OCI-LY7 (cell line): ENCODE measurements around the gene DYRK4. TPM values are rescaled to one million over a fixed set of nuclear protein-coding genes. Genes with fewer than 3 reads are reported as not detected.
A peak's percentile ranks its signal among the peaks of the same experiment; 100 is the strongest.

ENCODE experiments used
- BruUV-seq: library from RNA; stranded (reverse); fragments of 400-500 nt; replicated peaks from 2 replicates; lab custom pipeline; 2021; lab: Mats Ljungman, UMichigan
- CTCF ChIA-PET: fragments of 300-600 bp; sonication (Branson Sonifier 250); formaldehyde crosslinking; loops from one replicate; lab custom pipeline; 2022; ENCODE audit warnings: antibody characterized with exemption; ENCODE audit not compliant: unreplicated experiment; lab: Charles Lee
- POLR2A ChIA-PET: fragments of 300-600 bp; sonication (Branson Sonifier 250); formaldehyde crosslinking; loops from one replicate; lab custom pipeline; 2022; ENCODE audit warnings: antibody characterized with exemption; lab: Charles Lee
- DNase-seq: peaks from one replicate; pipeline ENCODE4 v3.0.0-alpha.2; 2015; ENCODE audit warnings: low spot score
- H2AFZ ChIP-seq: fragments of 200-600 bp; sonication (generic), shearing (Covaris generic); 2 replicates; pipeline ENCODE4 v1.6.1; 2014; ENCODE audit warnings: mild to moderate bottlenecking, antibody characterized with exemption, low read length, moderate library complexity
- H3K27ac ChIP-seq: fragments of 200-600 bp; sonication (generic); 2 replicates; pipeline ENCODE4 v1.5.1; 2014; ENCODE audit warnings: mixed run types, low read depth, mild to moderate bottlenecking, moderate library complexity, low read length, inconsistent platforms; ENCODE audit not compliant: poor library complexity, severe bottlenecking
- H3K36me3 ChIP-seq: fragments of 200-600 bp; sonication (generic); 2 replicates; pipeline ENCODE4 v1.6.1; 2014; ENCODE audit warnings: mild to moderate bottlenecking, antibody characterized with exemption, low read length, moderate library complexity, mixed read lengths; ENCODE audit not compliant: insufficient read depth
- H3K4me1 ChIP-seq: fragments of 200-600 bp; sonication (generic); 2 replicates; pipeline ENCODE4 v1.5.1; 2014; ENCODE audit warnings: mild to moderate bottlenecking, low read length; ENCODE audit not compliant: insufficient read depth, poor library complexity, severe bottlenecking
- H3K4me2 ChIP-seq: fragments of 200-600 bp; sonication (generic); 2 replicates; pipeline ENCODE4 v1.6.1; 2014; ENCODE audit warnings: mild to moderate bottlenecking, low read length
- H3K4me3 ChIP-seq: fragments of 200-600 bp; sonication (generic); 2 replicates; pipeline ENCODE4 v1.5.1; 2014; ENCODE audit warnings: mild to moderate bottlenecking, low read depth, low read length; ENCODE audit not compliant: poor library complexity, severe bottlenecking
- H3K79me2 ChIP-seq: fragments of 200-600 bp; sonication (generic); 2 replicates; pipeline ENCODE4 v1.6.1; 2016; ENCODE audit warnings: low read depth, mild to moderate bottlenecking, low read length, moderate library complexity, mixed read lengths; ENCODE audit not compliant: insufficient read depth
- H3K9me2 ChIP-seq: fragments of 200-600 bp; sonication (generic); 2 replicates; pipeline ENCODE4 v1.6.1; 2016; ENCODE audit warnings: mild to moderate bottlenecking, low read length, mixed read lengths; ENCODE audit not compliant: insufficient read depth
- H3K9me3 ChIP-seq: fragments of 200-600 bp; sonication (generic); 2 replicates; pipeline ENCODE4 v1.6.1; 2014; ENCODE audit warnings: mild to moderate bottlenecking, mixed run types, low read length, mixed read lengths
- H4K20me1 ChIP-seq: fragments of 200-600 bp; sonication (generic); 2 replicates; pipeline ENCODE4 v1.6.1; 2014; ENCODE audit warnings: mild to moderate bottlenecking, antibody characterized with exemption, low read length, moderate library complexity, mixed read lengths; ENCODE audit not compliant: insufficient read depth
- EZH2phosphoT487 ChIP-seq: fragments of 200-600 bp; sonication (generic); IDR thresholded peaks from 2 replicates; pipeline ENCODE4 v1.6.1; 2018; ENCODE audit warnings: low read depth, borderline replicate concordance, mild to moderate bottlenecking, mixed run types, antibody characterized with exemption, low read length, moderate library complexity, mixed read lengths
- intact Hi-C: fragments of 100-400 bp; cut with micrococcal nuclease; formaldehyde crosslinking; loops from one replicate; pipeline ENCODE4 v1.10.0; 2022; ENCODE audit not compliant: unreplicated experiment
- total RNA-seq, 2 experiments: library from RNA; depleted of rRNA in 1 of 2; stranded (reverse); fragments of >200 nt in 1 of 2; shearing (Covaris generic) in 1 of 2; gene quantifications; 2 replicates each; pipeline ENCODE4 v1.2.3, GENCODE V29; 2014 to 2022
- TF ChIP-seq, protein P1 (sequence below): fragments of 200-600 bp; sonication (generic); conservative IDR thresholded peaks from 2 replicates; pipeline ENCODE4 v1.5.1; 2014; ENCODE audit warnings: mild to moderate bottlenecking, antibody characterized with exemption, low read length, moderate library complexity, mixed read lengths

The DYRK4 gene
- total RNA-seq, 2 experiments from 2014 or later = 23.1 to 33.9 TPM

DNA sequence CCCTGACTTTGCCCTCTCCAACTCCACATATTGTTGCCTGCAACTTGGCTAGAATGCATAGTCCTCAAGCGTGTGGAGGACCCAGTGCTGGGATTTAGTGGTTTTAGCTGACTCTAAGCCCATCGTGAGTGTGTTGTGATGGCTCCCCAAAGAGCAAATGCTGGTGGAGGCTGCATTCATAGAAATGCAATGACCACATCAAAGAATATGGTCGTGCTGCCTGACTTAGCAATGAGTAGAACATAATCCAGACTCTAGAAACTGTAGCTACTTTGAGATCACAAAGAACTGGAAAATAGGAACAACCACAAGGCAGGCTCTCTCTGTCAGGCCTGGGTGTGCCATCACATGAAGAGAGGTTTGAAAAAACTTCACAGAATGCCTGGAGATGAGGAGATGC lies 1.3 kb downstream of the DYRK4 start:
- no TSS peak for BruUV-seq
- H2AFZ ChIP-seq = no peak overlapping the region
- CTCF ChIA-PET = no interaction called here
- no peak overlapping the region for H3K27ac ChIP-seq
- no peaks in the 10 kb centered on the region for H3K9me3 ChIP-seq
- no peaks in the 10 kb centered on the region for H3K9me2 ChIP-seq
- H3K4me3 ChIP-seq = no peak overlapping the region
- H4K20me1 ChIP-seq = no peaks in the 10 kb centered on the region
- DNase-seq = no peak
- peaks cover 39% of the 10 kb centered on the region for H3K4me1 ChIP-seq
- H3K4me2 ChIP-seq = no peak overlapping the region
- POLR2A ChIA-PET = interaction anchor here (0.6 kb wide), 1 partner anchor 241 kb away, joined by 4 read pairs; no protein-coding TSS in a partner anchor
- no peak for TF ChIP-seq EZH2phosphoT487
- TF ChIP-seq, protein P1, sequence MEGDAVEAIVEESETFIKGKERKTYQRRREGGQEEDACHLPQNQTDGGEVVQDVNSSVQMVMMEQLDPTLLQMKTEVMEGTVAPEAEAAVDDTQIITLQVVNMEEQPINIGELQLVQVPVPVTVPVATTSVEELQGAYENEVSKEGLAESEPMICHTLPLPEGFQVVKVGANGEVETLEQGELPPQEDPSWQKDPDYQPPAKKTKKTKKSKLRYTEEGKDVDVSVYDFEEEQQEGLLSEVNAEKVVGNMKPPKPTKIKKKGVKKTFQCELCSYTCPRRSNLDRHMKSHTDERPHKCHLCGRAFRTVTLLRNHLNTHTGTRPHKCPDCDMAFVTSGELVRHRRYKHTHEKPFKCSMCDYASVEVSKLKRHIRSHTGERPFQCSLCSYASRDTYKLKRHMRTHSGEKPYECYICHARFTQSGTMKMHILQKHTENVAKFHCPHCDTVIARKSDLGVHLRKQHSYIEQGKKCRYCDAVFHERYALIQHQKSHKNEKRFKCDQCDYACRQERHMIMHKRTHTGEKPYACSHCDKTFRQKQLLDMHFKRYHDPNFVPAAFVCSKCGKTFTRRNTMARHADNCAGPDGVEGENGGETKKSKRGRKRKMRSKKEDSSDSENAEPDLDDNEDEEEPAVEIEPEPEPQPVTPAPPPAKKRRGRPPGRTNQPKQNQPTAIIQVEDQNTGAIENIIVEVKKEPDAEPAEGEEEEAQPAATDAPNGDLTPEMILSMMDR = no peak
- H3K79me2 ChIP-seq = no peaks in the 10 kb centered on the region
- intact Hi-C loops = no loop called here
- H3K36me3 ChIP-seq = peaks cover 28% of the 10 kb centered on the region

DNA sequence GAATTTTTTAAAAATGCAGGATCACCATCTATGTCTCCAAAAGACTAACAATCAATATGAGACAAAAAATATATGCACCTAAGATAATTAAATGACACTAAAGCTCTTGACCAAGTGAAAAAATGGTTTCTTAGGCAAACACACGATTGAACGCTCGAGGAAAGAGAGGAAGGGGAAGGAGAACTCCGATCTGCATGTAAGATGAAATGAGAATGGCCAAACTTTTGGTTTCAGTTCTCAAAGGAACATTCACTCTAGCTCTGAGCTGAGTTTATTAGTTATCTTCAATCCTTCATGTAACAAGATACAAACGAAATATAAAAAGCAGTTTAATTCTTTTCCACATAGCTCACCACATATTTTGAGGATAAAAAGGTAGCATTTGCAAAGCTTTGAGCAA lies 2.8 kb downstream of the DYRK4 start:
- no TSS peak for BruUV-seq
- H3K36me3 ChIP-seq = peaks cover 14% of the 10 kb centered on the region
- peaks cover 39% of the 10 kb centered on the region for H3K4me1 ChIP-seq
- DNase-seq = peak; percentile 43
- TF ChIP-seq EZH2phosphoT487 = no peak
- TF ChIP-seq, protein P1 = no peak
- no peak overlapping the region for H2AFZ ChIP-seq
- no peak overlapping the region for H3K4me3 ChIP-seq
- no peaks in the 10 kb centered on the region for H3K79me2 ChIP-seq
- H3K9me2 ChIP-seq = no peaks in the 10 kb centered on the region
- H3K9me3 ChIP-seq = no peaks in the 10 kb centered on the region
- POLR2A ChIA-PET = interaction anchor here (0.7 kb wide), 1 partner anchor 24 kb away, joined by 4 read pairs; no protein-coding TSS in a partner anchor
- H4K20me1 ChIP-seq = no peaks in the 10 kb centered on the region
- CTCF ChIA-PET = no interaction called here
- H3K4me2 ChIP-seq = peak overlapping the region; percentile 41; the same call in 1 of the 2 replicates
- intact Hi-C loops = no loop called here
- no peak overlapping the region for H3K27ac ChIP-seq

DNA sequence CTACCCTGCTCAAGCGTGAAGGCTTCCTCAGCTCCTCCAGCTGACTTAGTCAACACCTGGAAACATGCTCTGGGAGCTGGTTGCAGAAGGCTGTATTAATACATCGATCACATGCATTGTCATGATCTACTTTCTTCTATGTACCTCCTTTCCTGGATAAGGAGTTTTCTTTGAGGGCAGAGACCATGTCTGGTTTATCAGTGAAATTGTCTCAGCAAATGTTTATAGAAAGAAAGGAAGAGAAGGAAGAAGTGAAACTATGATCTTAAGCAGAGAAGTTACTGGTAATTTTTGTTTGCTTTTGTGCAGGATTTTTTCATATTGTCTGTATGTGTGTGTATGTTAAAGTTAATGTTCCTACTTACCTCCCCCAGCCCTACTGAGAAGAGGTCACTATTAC lies 4.5 kb downstream of the DYRK4 start:
- Histone ChIP-seq H3K27ac (peak overlapping the region; percentile 65), H3K79me2 (no peaks in the 10 kb centered on the region), H3K9me2 (no peaks in the 10 kb centered on the region), H3K9me3 (no peaks in the 10 kb centered on the region), H3K4me1 (peaks cover 39% of the 10 kb centered on the region), H2AFZ (no peak overlapping the region), H3K4me2 (peak overlapping the region; percentile 67), H3K4me3 (peak overlapping the region; percentile 39), H4K20me1 (no peaks in the 10 kb centered on the region), H3K36me3 (no peaks in the 10 kb centered on the region)
- intact Hi-C loops = no loop called here
- BruUV-seq = no TSS peak
- CTCF ChIA-PET = no interaction called here
- TF ChIP-seq, protein P1 = no peak
- no peak for TF ChIP-seq EZH2phosphoT487
- POLR2A ChIA-PET = interaction anchor here (0.6 kb wide), 1 partner anchor 630 kb away, joined by 5 read pairs; no protein-coding TSS in a partner anchor
- peak; percentile 47 for DNase-seq
